ENCODE results near the gene KDM7A.

Gene KDM7A

GRCh38 chr7:140080919-140081318, 95.9 kb downstream of the KDM7A start:
- DNase-seq = peak; percentile 44

GRCh38 chr7:140079121-140079536, 97.7 kb downstream of the KDM7A start:
- no peak for DNase-seq

GRCh38 chr7:140078392-140078791, 98.4 kb downstream of the KDM7A start:
- no peak for DNase-seq

- no peak for DNase-seq
Observed at GRCh38 chr7:140074780-140075179, 102.0 kb downstream of the KDM7A start.

- no peak for DNase-seq
Observed at GRCh38 chr7:140070546-140070945, 106.2 kb downstream of the KDM7A start.

GRCh38 chr7:140069298-140069949, 107.4 kb downstream of the KDM7A start:
- no peak for DNase-seq

- DNase-seq = no peak
Observed at GRCh38 chr7:140068033-140068432, 108.8 kb downstream of the KDM7A start.

- DNase-seq = no peak
Observed at GRCh38 chr7:140067052-140067451, 109.7 kb downstream of the KDM7A start.

- no peak for DNase-seq
Observed at GRCh38 chr7:140062528-140063299, 114.1 kb downstream of the KDM7A start, which contains the start of gene PARP12. PARP12 (minus strand) TSS chr7:140062951; CDS start chr7:140062847, 104 bp downstream.

- no peak for DNase-seq
Observed at GRCh38 chr7:140062118-140062527, 114.7 kb downstream of the KDM7A start.

- no peak for DNase-seq
Observed at GRCh38 chr7:140061607-140061930, 115.2 kb downstream of the KDM7A start.

GRCh38 chr7:140060788-140061606, 115.8 kb downstream of the KDM7A start:
- DNase-seq = no peak

- no peak for DNase-seq
Observed at GRCh38 chr7:140060243-140060630, 116.5 kb downstream of the KDM7A start.

GRCh38 chr7:140059273-140060242, 117.2 kb downstream of the KDM7A start:
- DNase-seq = no peak

GRCh38 chr7:140058517-140058916, 118.3 kb downstream of the KDM7A start:
- DNase-seq = no peak

- DNase-seq = no peak
Observed at GRCh38 chr7:140057143-140057535, 119.6 kb downstream of the KDM7A start.

GRCh38 chr7:140056431-140057142, 120.2 kb downstream of the KDM7A start:
- DNase-seq = no peak

- DNase-seq = no peak
Observed at GRCh38 chr7:140055833-140056232, 121.0 kb downstream of the KDM7A start.

- no peak for DNase-seq
Observed at GRCh38 chr7:140054751-140055150, 122.0 kb downstream of the KDM7A start.

- no peak for DNase-seq
Observed at GRCh38 chr7:140053812-140054539, 122.8 kb downstream of the KDM7A start.

GRCh38 chr7:140051820-140052219, 125.0 kb downstream of the KDM7A start:
- DNase-seq = no peak
